Colonic mucosa (tissue), 4 donors: ENCODE results near the gene GSTO1. TPM values are rescaled to one million over a fixed set of nuclear protein-coding genes. Genes with fewer than 3 reads are reported as not detected.
"Not testable (repeated sequence)": the region's sequence is repeated elsewhere in the genome, so short reads cannot be mapped to it uniquely, and the experiment has no call there.

Experiments used
- DNase-seq: peaks from one replicate; pipeline ENCODE4 v3.0.0-alpha.2; 2020
- H3K27ac ChIP-seq: fragments of 200-600 bp; one replicate; pipeline ENCODE4 v1.8.0; 2021
- H3K27me3 ChIP-seq: fragments of 200-600 bp; one replicate; pipeline ENCODE4 v1.8.0; 2021
- H3K36me3 ChIP-seq: fragments of 200-600 bp; one replicate; pipeline ENCODE4 v1.8.0; 2021
- H3K4me1 ChIP-seq: fragments of 200-600 bp; one replicate; pipeline ENCODE4 v1.8.0; 2021; ENCODE audit warnings: mild to moderate bottlenecking
- H3K4me3 ChIP-seq: fragments of 200-600 bp; one replicate; pipeline ENCODE4 v1.8.0; 2021
- H3K9ac ChIP-seq, 2 donors: one replicate each; pipeline ENCODE4 v1.7.0; 2013; ENCODE audit warnings: control low read depth in 2 of 2, low read depth in 2 of 2, low read length in 2 of 2
- H3K9me3 ChIP-seq: fragments of 200-600 bp; one replicate; pipeline ENCODE4 v1.8.0; 2021
- intact Hi-C: fragments of 100-400 bp; cut with DNase I; formaldehyde crosslinking; loops from one replicate; pipeline ENCODE4 v1.14.1; 2022
- total RNA-seq, 2 donors: library from RNA; stranded (reverse); fragmentation: NEBNext Ultra II Directional in 1 of 2; extraction: Animal tissue kit (Norgen Biotek cat#: 25700) in 1 of 2; gene quantifications; one replicate each; pipeline ENCODE4 v1.2.1, GENCODE V29; 2021
- TF ChIP-seq, protein P1 (sequence below): fragments of 200-600 bp; IDR thresholded peaks from one replicate; pipeline ENCODE4 v1.8.0; 2022; ENCODE audit warnings: antibody characterized with exemption, mild to moderate bottlenecking
- donor health status: healthy.
- donor health status: DM: no; HTN: no; CAD: no.
- donor health status: DM: no; HTN: no; CAD: no.

Gene GSTO1
- total RNA-seq, 2 donors from 2014 or later = 89.9 to 98.0 TPM

DNA sequence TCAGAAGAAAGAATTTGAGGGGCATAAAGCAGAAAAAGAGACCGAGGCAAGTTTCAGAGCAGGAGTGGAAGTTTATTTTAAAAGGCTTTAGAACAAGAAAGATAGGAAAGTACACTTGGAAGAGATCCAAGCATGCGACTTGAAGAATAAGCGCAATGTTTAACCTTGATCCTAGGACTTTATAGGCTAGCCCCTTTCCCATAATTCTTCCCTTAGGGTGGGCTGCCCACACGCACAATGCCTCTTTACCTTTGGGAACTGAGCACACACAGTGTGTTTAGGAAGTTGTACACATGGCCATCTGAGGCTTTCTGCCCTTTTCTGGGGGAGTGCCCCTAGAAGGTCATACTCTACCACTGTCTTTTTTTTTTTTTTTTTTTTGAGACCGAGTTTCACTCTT is 11.2 kb upstream of the GSTO1 start:
- Histone ChIP-seq H3K4me1 (no peaks in the 10 kb centered on the region), H3K9me3 (no peaks in the 10 kb centered on the region), H3K4me3 (no peak overlapping the region), H3K9ac (no peak overlapping the region), H3K36me3 (no peaks in the 10 kb centered on the region), H3K27ac (no peak overlapping the region), H3K27me3 (no peaks in the 10 kb centered on the region)
- intact Hi-C loops = no loop called here
- DNase-seq = no peak
- TF ChIP-seq, protein P1, sequence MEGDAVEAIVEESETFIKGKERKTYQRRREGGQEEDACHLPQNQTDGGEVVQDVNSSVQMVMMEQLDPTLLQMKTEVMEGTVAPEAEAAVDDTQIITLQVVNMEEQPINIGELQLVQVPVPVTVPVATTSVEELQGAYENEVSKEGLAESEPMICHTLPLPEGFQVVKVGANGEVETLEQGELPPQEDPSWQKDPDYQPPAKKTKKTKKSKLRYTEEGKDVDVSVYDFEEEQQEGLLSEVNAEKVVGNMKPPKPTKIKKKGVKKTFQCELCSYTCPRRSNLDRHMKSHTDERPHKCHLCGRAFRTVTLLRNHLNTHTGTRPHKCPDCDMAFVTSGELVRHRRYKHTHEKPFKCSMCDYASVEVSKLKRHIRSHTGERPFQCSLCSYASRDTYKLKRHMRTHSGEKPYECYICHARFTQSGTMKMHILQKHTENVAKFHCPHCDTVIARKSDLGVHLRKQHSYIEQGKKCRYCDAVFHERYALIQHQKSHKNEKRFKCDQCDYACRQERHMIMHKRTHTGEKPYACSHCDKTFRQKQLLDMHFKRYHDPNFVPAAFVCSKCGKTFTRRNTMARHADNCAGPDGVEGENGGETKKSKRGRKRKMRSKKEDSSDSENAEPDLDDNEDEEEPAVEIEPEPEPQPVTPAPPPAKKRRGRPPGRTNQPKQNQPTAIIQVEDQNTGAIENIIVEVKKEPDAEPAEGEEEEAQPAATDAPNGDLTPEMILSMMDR = no peak

GRCh38 chr10:104245066-104245632 is 9.5 kb upstream of the GSTO1 start:
- TF ChIP-seq, protein P1 = no peak
- DNase-seq = no peak

DNA sequence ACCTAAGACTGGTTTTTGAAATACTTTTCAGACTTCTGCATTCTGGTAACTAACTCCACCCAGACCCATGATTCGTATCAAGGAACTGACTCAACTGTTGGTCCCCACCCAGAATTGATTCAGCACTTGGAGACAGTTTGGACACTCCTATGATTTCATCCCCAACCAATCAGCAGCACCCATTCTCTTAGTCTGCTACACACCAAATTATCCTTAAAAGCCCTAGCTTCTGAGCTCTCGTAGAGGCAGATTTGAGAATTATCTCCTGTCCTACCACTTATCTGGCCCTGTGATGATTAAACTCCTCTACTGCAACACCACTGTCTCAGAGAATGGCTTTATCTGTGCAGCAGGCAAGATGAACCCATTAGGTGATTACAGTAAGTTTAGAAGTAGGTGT is 7.7 kb upstream of the GSTO1 start:
- no peak overlapping the region for H3K27ac ChIP-seq
- no peaks in the 10 kb centered on the region for H3K9me3 ChIP-seq
- DNase-seq = no peak
- no peak overlapping the region for H3K4me3 ChIP-seq
- H3K4me1 ChIP-seq = no peaks in the 10 kb centered on the region
- no peak overlapping the region for H3K9ac ChIP-seq
- H3K36me3 ChIP-seq = no peaks in the 10 kb centered on the region
- TF ChIP-seq, protein P1 = no peak
- no peaks in the 10 kb centered on the region for H3K27me3 ChIP-seq
- intact Hi-C loops = no loop called here

More at GRCh38 chr10:104245066-104245632, 9.5 kb upstream of the GSTO1 start:
- Histone ChIP-seq H3K9me3 (no peaks in the 10 kb centered on the region), H3K4me3 (no peak overlapping the region), H3K36me3 (no peaks in the 10 kb centered on the region), H3K4me1 (no peaks in the 10 kb centered on the region), H3K27me3 (no peaks in the 10 kb centered on the region), H3K27ac (no peak overlapping the region), H3K9ac (no peak overlapping the region)
- intact Hi-C loops = no loop called here

DNA sequence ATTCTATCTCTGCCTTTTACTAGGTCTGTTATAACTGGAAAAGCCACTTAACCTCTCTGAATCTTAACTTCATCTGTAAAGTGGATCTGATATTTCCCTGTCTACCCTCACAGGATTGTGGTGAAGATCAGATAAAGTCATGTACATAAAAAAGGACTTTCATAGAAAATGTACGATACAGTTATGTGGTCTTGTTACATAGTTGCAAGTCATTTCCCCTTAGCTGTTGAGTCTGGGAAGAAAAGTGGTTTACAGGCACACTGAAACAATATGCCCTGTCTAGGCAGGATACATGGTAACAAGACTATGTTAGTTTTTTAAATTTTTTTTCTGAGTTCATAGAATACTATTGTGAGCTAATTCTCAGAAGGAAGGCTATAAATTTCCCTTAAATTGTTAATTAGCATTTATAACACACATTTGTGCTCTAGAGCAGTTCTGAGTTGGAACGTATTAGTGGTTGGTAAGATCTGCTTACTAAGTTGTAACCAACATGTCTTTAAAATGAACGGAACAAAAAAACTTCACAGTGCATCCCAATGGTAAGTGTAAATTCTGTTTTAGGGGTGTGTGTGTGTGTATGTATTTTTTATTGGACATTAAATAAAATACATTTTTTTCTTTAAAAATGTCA is 7.1 kb upstream of the GSTO1 start:
- Histone ChIP-seq H3K27ac (no peak overlapping the region), H3K36me3 (no peaks in the 10 kb centered on the region), H3K4me1 (no peaks in the 10 kb centered on the region), H3K27me3 (no peaks in the 10 kb centered on the region), H3K9ac (no peak overlapping the region), H3K9me3 (no peaks in the 10 kb centered on the region), H3K4me3 (no peak overlapping the region)
- DNase-seq = no peak
- TF ChIP-seq, protein P1 = no peak
- intact Hi-C loops = no loop called here

- H3K9ac ChIP-seq, DNase-seq, intact Hi-C loops, H3K27ac ChIP-seq, H3K27me3 ChIP-seq, H3K9me3 ChIP-seq, H3K36me3 ChIP-seq, H3K4me1 ChIP-seq, H3K4me3 ChIP-seq: not testable (repeated sequence)
Measured at GRCh38 chr10:104248931-104249330, 5.8 kb upstream of the GSTO1 start.

DNA sequence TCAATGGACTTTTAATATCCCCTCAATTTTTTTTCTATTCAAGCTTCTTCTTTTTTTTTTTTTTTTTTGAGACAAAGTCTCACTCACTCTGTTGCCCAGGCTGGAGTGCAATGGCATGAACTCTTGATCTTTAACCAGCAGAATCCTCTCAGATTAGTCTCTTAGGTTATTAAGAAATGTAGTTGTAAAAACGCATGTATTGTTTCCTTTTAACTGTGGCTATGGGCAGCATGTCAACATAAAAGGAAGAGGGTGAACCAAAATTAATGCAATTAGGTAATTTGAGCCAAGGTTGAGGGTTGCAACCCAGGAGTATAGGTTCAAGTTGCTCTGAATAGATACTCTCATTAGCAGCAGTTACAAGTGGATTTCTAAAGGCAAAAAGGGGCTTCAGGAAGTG is 4.3 kb upstream of the GSTO1 start:
- H3K27ac ChIP-seq = no peak overlapping the region
- TF ChIP-seq, protein P1 = no peak
- intact Hi-C loops = no loop called here
- H3K9me3 ChIP-seq = no peaks in the 10 kb centered on the region
- DNase-seq = no peak
- H3K4me1 ChIP-seq = peaks cover 6% of the 10 kb centered on the region
- no peaks in the 10 kb centered on the region for H3K27me3 ChIP-seq
- H3K4me3 ChIP-seq = no peak overlapping the region
- H3K9ac ChIP-seq = no peak overlapping the region
- no peaks in the 10 kb centered on the region for H3K36me3 ChIP-seq
